NB4 (cell line): ENCODE results near the gene AGAP1.
"Not testable (repeated sequence)": the region's sequence is repeated elsewhere in the genome, so short reads cannot be mapped to it uniquely, and the experiment has no call there.

ENCODE experiments used
- CTCF ChIP-seq: IDR thresholded peaks from one replicate; pipeline ENCODE4 v1.5.1; 2012; ENCODE audit warnings: low read depth, low read length
- MAX ChIP-seq: IDR thresholded peaks from 2 replicates; pipeline ENCODE4 v1.6.1; 2011; ENCODE audit warnings: low read depth, low read length
- MYC ChIP-seq: IDR thresholded peaks from 2 replicates; pipeline ENCODE4 v1.6.1; 2011; ENCODE audit warnings: low read depth, low read length
- POLR2A ChIP-seq: IDR thresholded peaks from 2 replicates; pipeline ENCODE4 v1.6.1; 2011; ENCODE audit warnings: mild to moderate bottlenecking; ENCODE audit not compliant: insufficient read length; ENCODE audit errors: extremely low read depth

- not testable (repeated sequence) for TF ChIP-seq POLR2A, CTCF, MAX, MYC
Observed at GRCh38 chr2:236062806-236063205, 569.0 kb downstream of the AGAP1 start.
